ELR (cell line): ENCODE measurements around the gene CHRNA3.

Source experiments
- DNase-seq: peaks from one replicate; pipeline ENCODE4 v3.0.0-alpha.2; 2015; ENCODE audit warnings: low read depth

CHRNA3 gene

DNA sequence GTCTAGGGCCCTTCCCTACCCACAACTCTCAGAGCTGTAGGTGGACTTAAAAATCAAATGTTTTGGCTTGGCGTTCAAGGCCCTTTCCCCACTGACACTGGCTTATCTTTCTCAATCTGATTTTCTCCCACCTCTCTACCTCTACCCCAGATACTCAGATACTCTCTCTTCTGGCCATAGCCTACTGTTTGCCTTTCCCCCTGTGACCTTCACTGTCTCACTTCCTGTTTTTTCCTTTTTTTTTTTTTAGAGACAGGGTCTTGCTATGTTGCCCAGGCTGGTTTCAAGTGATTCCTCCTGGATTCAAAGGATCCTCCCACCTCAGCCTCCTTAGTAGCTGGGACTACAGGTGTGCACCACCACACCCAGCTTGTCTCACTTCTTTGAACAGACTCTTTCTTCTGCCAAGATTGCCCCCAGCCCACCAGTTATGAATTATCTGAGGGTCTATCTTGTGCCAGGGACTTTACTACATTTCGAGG is 15.6 kb upstream of the CHRNA3 start:
- no peak for DNase-seq

DNA sequence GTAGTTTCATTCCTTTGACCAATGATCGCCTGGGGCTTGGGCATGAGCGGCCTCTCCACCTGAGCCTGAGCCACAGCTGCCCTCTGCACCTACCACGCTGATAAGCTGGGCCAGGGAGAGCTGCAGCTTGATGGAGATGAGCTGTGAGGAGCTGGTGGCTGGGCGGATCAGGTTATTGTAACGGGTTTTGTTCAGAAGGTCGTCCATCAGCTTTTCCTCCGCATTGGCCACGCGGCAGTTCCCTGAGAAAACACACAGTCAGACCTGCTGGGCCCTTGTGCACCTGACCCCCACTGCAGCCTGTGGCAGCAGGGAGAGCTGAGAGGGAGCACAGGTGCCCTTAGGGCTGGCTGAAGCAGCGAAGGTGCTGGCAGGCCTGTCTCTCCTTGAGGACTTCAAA is 14.6 kb upstream of the CHRNA3 start:
- no peak for DNase-seq

- no peak for DNase-seq
Observed at GRCh38 chr15:78634210-78635145, 13.7 kb upstream of the CHRNA3 start.

- DNase-seq, result no peak
Observed at GRCh38 chr15:78633348-78633747, 12.6 kb upstream of the CHRNA3 start.

- DNase-seq, result no peak
Observed at GRCh38 chr15:78630886-78631633, 10.3 kb upstream of the CHRNA3 start.

- no peak for DNase-seq
Observed at GRCh38 chr15:78629716-78630065, 8.9 kb upstream of the CHRNA3 start.

DNA sequence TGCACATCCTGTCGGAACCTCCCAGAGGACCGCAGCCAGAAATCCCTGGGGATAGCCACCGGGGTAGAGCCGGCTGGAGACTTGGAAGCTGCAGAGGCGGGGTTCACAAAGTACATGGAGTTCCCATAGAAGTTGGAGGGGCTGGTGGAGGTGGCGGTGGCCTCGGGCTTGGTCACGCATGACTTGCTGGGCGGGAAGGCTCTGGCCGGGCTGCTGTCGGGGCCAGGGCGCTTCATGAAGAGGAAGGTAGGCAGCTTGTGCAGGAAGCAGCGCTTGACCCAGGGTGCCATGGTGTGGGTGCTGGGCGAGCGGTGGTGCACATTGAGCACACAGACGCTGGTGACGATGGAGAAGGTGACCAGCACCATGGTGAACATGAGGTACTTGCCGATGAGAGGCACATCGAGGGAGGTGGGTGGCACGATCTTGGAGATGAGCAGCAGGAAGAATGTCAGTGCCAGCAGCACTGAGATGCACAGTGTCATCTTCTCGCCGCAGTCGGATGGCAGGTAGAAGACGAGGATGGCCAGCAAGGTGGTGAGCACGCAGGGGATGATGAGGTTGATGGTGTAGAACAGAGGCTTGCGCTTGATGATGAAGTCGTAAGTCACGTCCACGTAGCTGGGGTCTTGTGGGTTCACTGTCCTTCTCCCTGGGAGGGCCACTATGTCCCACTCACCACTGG is 8.4 kb upstream of the CHRNA3 start:
- no peak for DNase-seq

- DNase-seq, result no peak
Observed at GRCh38 chr15:78628227-78628626, 7.4 kb upstream of the CHRNA3 start.

GRCh38 chr15:78627348-78627747 is 6.6 kb upstream of the CHRNA3 start:
- DNase-seq, result no peak

DNA sequence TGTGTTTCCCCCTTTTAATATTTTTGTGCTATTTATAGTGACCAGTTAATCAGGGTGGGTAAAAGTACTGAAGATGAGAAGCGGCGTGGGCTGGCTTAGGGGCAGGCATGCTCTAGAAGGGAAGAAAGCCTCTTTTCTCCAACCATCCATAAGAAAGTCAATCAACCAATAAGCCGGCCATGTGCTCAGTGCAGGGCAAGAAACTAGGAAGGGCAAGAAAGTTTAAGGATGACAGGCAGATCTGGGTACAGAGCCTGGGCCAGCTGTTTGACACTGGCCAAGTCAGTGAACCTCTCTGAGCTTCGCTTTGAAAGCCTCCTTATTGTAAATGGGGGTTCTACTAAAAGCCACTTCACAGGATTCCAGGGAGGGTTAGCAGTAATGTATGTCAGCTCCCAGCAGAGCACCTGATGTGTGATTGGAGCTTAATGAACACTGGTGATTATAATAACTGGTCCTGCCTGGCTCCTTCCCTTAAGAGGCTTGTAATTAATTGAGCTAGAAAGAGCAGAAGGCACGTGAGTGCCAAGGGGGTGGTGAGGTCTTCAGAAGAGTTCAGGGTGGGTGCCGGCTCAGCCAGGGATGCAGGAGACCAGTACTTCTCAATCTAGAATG is 5.7 kb upstream of the CHRNA3 start:
- DNase-seq, result no peak

GRCh38 chr15:78625606-78626280 is 4.9 kb upstream of the CHRNA3 start:
- no peak for DNase-seq

GRCh38 chr15:78624651-78625590 is 4.1 kb upstream of the CHRNA3 start:
- DNase-seq, result no peak

DNA sequence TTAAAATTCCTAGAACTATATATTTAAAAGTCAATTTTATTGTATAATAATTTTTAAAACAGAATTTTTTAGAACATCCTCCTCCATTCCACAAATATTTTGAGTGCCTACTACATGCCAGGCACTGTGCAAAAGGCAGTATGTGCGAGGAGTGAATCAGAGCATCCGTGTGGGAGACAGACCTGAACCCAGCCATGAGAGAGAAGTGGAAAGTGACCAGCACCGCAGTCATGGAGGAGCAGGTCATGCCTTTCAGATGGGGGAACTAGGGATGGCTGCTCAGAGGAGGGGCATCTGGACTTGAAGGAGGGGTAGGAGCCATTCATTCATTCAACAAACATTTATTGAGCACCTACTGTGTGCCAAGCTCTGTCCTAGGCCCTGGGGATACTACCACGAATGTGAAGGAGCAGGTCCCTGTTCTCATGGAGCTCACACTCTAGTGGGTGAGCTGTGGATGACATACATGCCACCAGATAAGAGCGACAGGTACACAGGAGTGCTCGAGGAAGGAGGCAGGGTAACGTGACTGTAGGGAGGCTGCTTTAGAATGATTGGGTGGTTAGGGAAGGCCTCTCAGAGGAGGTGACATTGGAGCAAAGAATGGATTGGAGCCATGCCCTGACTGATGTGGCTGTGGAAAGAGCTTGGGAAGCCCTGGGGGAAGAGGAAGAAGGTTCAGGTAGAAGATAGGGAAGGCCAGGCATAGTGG is 3.1 kb upstream of the CHRNA3 start:
- DNase-seq, result no peak

DNA sequence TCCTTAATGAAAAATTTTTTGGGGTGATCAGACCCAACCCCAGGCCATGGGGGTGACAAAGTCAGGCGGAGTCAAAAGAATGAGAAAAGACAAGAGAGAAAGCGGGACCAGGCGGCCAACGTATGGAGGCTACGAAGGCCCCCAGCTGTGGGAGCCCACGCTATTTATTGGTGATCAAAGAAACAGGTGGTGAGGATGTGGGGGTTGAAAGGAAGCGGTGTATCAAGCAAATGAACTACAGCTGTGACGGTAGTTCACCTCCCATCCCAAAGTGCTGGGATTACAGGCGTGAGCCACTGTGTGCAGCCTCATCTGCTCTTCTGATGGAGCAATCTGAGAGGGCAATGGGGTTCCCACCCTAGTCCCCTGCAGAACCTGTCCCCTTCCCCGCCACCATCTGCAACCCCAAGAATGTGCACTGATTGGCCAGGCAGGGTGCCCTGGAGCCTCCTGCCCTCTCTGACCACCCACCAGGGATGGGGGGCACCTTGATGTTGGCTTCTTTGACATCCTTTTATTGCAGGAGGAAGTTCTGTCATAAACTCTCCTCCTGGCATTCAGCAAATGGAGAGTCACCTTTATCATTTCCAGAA is 1.1 kb upstream of the CHRNA3 start:
- DNase-seq, result no peak

DNA sequence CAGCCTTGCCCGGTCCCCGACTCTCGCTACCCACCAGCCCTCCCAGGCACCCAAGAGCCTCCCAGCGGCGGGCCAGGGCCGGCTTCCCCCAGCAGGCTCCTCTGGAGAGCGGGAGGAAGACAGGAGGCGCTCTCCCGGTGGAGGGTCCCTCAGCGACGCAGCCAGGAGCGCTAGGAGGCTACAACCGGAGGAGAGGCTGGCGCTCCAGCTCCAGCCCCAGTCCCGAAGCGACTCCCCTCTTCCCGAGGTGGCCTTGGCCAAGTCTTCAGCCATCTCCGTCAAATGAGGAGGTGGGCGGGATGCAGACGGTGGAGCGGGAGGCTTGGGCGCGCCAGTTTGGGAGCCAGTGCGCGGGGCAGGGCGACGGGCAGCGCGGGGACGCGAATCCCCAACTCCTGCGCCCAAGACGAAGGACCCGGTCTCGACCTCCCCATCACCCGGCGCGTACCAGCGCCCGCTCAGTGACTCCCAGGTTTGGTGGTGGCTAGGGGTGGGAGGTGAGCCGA is 722 bp downstream of the CHRNA3 start:
- DNase-seq, result no peak

GRCh38 chr15:78619022-78619950 is 1.5 kb downstream of the CHRNA3 start:
- no peak for DNase-seq

- peak; percentile 81 for DNase-seq
Observed at GRCh38 chr15:78618490-78618934, 2.3 kb downstream of the CHRNA3 start.

DNA sequence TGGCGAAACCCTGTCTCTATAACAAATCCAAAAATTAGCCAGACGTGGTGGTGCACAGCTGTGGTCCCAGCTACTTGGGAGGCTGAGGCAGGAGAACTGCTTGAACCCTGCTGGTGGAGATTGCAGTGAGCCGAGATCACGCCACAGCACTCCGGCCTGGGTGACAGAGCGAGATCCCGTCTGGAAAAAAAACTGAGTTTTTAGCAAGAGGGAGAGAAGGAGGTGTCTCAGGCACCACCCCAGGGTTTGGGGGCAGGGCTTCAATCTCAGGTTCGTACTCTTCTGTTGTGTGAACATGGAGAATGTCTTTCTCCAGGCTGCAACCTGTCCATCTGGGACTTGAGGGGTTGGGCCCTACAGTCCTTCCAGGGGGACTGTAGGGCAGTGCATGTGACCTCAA is 2.7 kb downstream of the CHRNA3 start:
- DNase-seq, result no peak
